Mesendoderm (in vitro differentiated cells): ENCODE results near the gene SPOCK1. TPM values are rescaled to one million over a fixed set of nuclear protein-coding genes. Genes with fewer than 3 reads are reported as not detected.
"Not testable (repeated sequence)": the region's sequence is repeated elsewhere in the genome, so short reads cannot be mapped to it uniquely, and the experiment has no call there.

Experiments
- DNase-seq: peaks from one replicate; pipeline ENCODE4 v3.0.0; 2013
- H2AK5ac ChIP-seq: 2 replicates; pipeline ENCODE4 v1.6.1; 2013; ENCODE audit warnings: low read length, inconsistent platforms
- H2BK120ac ChIP-seq: 2 replicates; pipeline ENCODE4 v1.6.1; 2013; ENCODE audit warnings: low read depth, mild to moderate bottlenecking, low read length, moderate library complexity, mixed read lengths
- H2BK15ac ChIP-seq: replicated peaks from 2 replicates; pipeline ENCODE4 v1.6.1; 2013; ENCODE audit warnings: low read depth, mild to moderate bottlenecking, moderate library complexity
- H2BK5ac ChIP-seq: 2 replicates; pipeline ENCODE4 v1.6.1; 2013; ENCODE audit warnings: low read length, inconsistent platforms
- H3K18ac ChIP-seq: 2 replicates; pipeline ENCODE4 v1.6.1; 2013; ENCODE audit warnings: mild to moderate bottlenecking, low read length, mixed read lengths
- H3K23ac ChIP-seq: one replicate; pipeline ENCODE4 v1.6.1; 2013; ENCODE audit warnings: low read length
- H3K27ac ChIP-seq: 2 replicates; pipeline ENCODE4 v1.5.1; 2013; ENCODE audit warnings: low read depth, mild to moderate bottlenecking, inconsistent platforms, low read length, moderate library complexity
- H3K27me3 ChIP-seq: 2 replicates; pipeline ENCODE4 v1.6.1; 2013; ENCODE audit warnings: low read length, control low read depth, mild to moderate bottlenecking, inconsistent platforms; ENCODE audit not compliant: insufficient read depth, poor library complexity
- H3K36me3 ChIP-seq: 2 replicates; pipeline ENCODE4 v1.6.1; 2013; ENCODE audit warnings: low read length, inconsistent platforms; ENCODE audit not compliant: control insufficient read depth, insufficient read depth
- H3K4ac ChIP-seq: one replicate; pipeline ENCODE4 v1.6.1; 2013; ENCODE audit warnings: low read depth, mild to moderate bottlenecking, low read length, moderate library complexity
- H3K4me1 ChIP-seq: 2 replicates; pipeline ENCODE4 v1.6.1; 2013; ENCODE audit warnings: low read depth, low read length, inconsistent platforms; ENCODE audit not compliant: control insufficient read depth
- H3K4me2 ChIP-seq: 2 replicates; pipeline ENCODE4 v1.6.1; 2013; ENCODE audit warnings: low read length
- H3K4me3 ChIP-seq: 2 replicates; pipeline ENCODE4 v1.5.1; 2013; ENCODE audit warnings: mild to moderate bottlenecking, low read length
- H3K56ac ChIP-seq: one replicate; pipeline ENCODE4 v1.6.1; 2013; ENCODE audit warnings: low read length
- H3K79me1 ChIP-seq: 2 replicates; pipeline ENCODE4 v1.6.1; 2013; ENCODE audit warnings: low read length, inconsistent platforms
- H3K79me2 ChIP-seq: 2 replicates; pipeline ENCODE4 v1.6.1; 2013; ENCODE audit warnings: mild to moderate bottlenecking, low read length; ENCODE audit not compliant: control insufficient read depth, insufficient read depth
- H3K9ac ChIP-seq: 2 replicates; pipeline ENCODE4 v1.6.1; 2013; ENCODE audit warnings: low read length, inconsistent platforms
- H4K5ac ChIP-seq: one replicate; pipeline ENCODE4 v1.6.1; 2013; ENCODE audit warnings: low read length
- H4K8ac ChIP-seq: one replicate; pipeline ENCODE4 v1.6.1; 2013; ENCODE audit warnings: low read depth, mild to moderate bottlenecking, control low read depth, low read length, moderate library complexity
- WGBS: extraction: QIAGEN DNeasy Blood & Tissue Kit; methylation state at CpG from one replicate; pipeline ENCODE4 v1.1.7; 2013; ENCODE audit warnings: low lambda C conversion rate, missing lambda C conversion rate; ENCODE audit not compliant: insufficient coverage; ENCODE audit errors: extremely low coverage; 5-methylcytosine and 5-hydroxymethylcytosine counted together
- polyA plus RNA-seq, 2 experiments: library from polyadenylated mRNA; stranded (reverse); fragments of 200-250 nt; gene quantifications; one replicate each; pipeline ENCODE4 v1.2.3, GENCODE V29; 2013

Gene SPOCK1
- polyA plus RNA-seq (2013, experiment 1 of 2) = 3.8 TPM
- polyA plus RNA-seq (2013, experiment 2 of 2) = 3.8 TPM

DNA sequence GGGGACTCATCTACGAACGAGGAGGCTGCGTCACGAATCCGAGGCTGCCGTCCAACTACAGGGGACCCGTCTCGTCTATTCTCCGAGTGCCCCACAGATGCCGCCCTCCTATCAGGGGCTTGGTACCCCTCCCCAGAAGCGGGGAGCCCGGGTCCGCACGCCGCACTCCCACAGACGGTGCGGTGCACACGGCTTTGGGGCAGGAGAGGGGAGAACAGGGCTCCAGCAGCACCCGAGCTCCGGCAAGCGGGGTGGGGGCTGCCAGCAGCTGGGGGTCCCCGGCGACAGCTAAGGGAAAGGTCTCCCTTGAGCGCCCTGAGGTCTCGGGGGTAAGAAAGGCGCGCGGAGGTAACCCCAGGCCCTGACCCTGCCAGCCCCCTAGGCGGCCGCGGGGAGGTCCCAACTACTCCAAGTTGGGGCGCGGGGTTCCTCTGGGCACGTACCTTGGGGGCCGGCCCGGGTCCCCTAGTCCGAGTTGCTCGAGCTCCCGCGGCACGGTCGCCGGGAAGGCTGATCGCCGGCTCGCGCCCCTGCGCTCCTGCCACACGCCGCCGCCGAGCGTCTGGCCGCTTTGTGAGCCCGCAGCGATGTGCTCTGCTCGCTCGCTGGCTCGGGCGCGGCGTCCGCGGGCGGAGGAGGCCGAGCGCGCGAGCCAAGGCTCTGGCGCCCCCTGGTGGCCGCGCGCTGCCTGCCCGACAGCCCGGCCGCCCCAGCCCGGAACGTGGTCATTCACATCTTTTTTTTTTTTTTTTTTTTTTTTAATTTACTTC lies at the start of gene SPOCK1:
Gene SPOCK1, minus strand, starts transcription at position 591 of the 770 bp plus-strand sequence.
- no peak within 1 kb of the TSS for H3K27ac ChIP-seq
- H4K8ac ChIP-seq = no peak within 1 kb of the TSS
- H3K79me1 ChIP-seq = no peaks in the 10 kb centered on the region
- no peak within 1 kb of the TSS for H2BK120ac ChIP-seq
- WGBS = no CpG with 5 or more reads among the region's 78 CpGs
- H3K4ac ChIP-seq = no peak within 1 kb of the TSS
- H3K23ac ChIP-seq = no peak within 1 kb of the TSS
- peaks cover 12% of the 10 kb centered on the region for H3K27me3 ChIP-seq
- H2BK15ac ChIP-seq = no peak within 1 kb of the TSS
- peak within 1 kb of the TSS; percentile 22 for H3K9ac ChIP-seq
- no peaks in the 10 kb centered on the region for H3K36me3 ChIP-seq
- H3K56ac ChIP-seq = peak within 1 kb of the TSS; percentile 25
- no peak within 1 kb of the TSS for H2AK5ac ChIP-seq
- H3K79me2 ChIP-seq = no peaks in the 10 kb centered on the region
- no peaks in the 10 kb centered on the region for H3K4me1 ChIP-seq
- H3K4me2 ChIP-seq = peak within 1 kb of the TSS; percentile 81
- H2BK5ac ChIP-seq = no peak within 1 kb of the TSS
- no peak within 1 kb of the TSS for H3K18ac ChIP-seq
- no peak within 1 kb of the TSS for H4K5ac ChIP-seq
- H3K4me3 ChIP-seq = peak within 1 kb of the TSS; percentile 30
- peak; percentile 83 for DNase-seq

DNA sequence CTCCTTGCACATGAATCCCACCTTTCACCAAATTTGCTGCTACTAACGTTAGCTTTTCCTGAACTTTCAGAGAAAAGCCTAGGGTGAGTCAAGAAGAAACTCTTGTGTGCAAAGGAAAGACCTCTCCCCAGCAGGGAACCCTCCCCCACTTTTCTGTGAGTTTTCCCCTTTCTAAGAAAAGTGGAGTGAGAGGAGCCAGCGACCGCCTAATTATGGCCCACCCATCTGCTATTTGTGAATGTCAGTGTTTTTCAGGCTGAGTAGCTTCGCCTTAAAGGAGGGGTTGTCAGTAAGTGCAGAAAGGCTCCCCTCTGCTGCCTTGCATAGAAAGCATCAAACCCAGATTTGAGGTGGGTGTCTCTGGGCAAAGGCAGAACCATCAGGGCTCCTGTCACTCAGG lies 46.8 kb upstream of the SPOCK1 start:
- no peak overlapping the region for H3K4me3 ChIP-seq
- no peak overlapping the region for H4K8ac ChIP-seq
- H2BK5ac ChIP-seq = no peak overlapping the region
- no CpG with 5 or more reads among the region's 4 CpGs for WGBS
- no peak for DNase-seq
- H3K18ac ChIP-seq = no peak overlapping the region
- H4K5ac ChIP-seq = no peak overlapping the region
- no peak overlapping the region for H3K56ac ChIP-seq
- no peak overlapping the region for H3K27ac ChIP-seq
- H3K79me2 ChIP-seq = no peaks in the 10 kb centered on the region
- no peak overlapping the region for H3K9ac ChIP-seq
- H3K23ac ChIP-seq = no peak overlapping the region
- H3K4ac ChIP-seq = no peak overlapping the region
- no peaks in the 10 kb centered on the region for H3K27me3 ChIP-seq
- no peaks in the 10 kb centered on the region for H3K4me1 ChIP-seq
- H3K36me3 ChIP-seq = no peaks in the 10 kb centered on the region
- no peak overlapping the region for H2BK15ac ChIP-seq
- no peak overlapping the region for H2BK120ac ChIP-seq
- no peaks in the 10 kb centered on the region for H3K79me1 ChIP-seq
- no peak overlapping the region for H3K4me2 ChIP-seq
- H2AK5ac ChIP-seq = no peak overlapping the region

DNA sequence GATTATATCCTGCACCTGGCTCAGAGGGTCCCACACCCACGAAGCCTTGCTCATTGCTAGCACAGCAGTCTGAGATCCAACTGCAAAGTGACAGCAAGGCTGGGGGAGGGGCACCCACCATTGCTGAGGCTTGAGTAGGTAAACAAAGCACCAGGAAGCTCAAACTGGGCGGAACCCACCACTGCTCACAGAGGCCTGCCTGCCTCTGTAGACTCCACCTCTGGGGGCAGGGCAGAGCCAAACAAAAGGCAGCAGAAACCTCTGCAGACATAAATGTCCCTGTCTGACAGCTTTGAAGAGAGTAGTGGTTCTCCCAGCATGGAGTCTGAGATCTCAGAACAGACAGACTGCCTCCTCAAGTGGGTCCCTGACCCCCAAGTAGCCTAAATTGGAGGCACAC lies 36.3 kb upstream of the SPOCK1 start:
- WGBS = no CpG with 5 or more reads among the region's 2 CpGs
- H2BK5ac ChIP-seq, H3K4me2 ChIP-seq, H3K4me1 ChIP-seq, DNase-seq, H2BK15ac ChIP-seq, H2AK5ac ChIP-seq, H3K9ac ChIP-seq, H3K56ac ChIP-seq, H3K23ac ChIP-seq, H4K8ac ChIP-seq, H3K4me3 ChIP-seq, H3K27me3 ChIP-seq, H2BK120ac ChIP-seq, H3K4ac ChIP-seq, H4K5ac ChIP-seq, H3K36me3 ChIP-seq, H3K27ac ChIP-seq, H3K18ac ChIP-seq, H3K79me1 ChIP-seq, H3K79me2 ChIP-seq: not testable (repeated sequence)

DNA sequence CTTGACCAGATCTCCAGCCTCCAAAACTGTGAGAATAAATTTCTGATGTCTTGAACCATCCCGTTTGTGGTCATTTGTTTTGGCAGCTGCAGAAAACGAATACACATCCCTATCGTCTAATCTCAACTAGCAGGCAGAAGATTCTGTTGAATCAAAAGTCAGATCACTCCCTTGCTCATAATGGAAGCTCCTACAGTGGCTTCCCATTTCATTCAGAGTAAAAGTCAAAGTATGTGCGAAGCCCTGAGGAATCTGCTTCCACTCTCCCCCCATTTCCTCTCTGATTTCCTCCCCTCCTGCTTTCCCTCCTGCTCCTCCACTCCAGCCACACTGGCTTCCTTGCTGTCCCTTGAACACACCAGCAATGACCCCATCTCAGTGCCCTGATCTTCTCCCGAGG lies 34.8 kb upstream of the SPOCK1 start:
- Histone ChIP-seq H2BK15ac (no peak overlapping the region), H2AK5ac (no peak overlapping the region), H2BK120ac (no peak overlapping the region), H2BK5ac (no peak overlapping the region), H3K27ac (no peak overlapping the region), H3K79me2 (no peaks in the 10 kb centered on the region), H3K4me3 (no peak overlapping the region), H3K56ac (no peak overlapping the region), H4K8ac (no peak overlapping the region), H3K79me1 (no peaks in the 10 kb centered on the region), H3K9ac (no peak overlapping the region), H3K4me1 (no peaks in the 10 kb centered on the region), H3K27me3 (no peaks in the 10 kb centered on the region), H3K18ac (no peak overlapping the region), H3K4ac (no peak overlapping the region), H3K23ac (no peak overlapping the region), H3K36me3 (no peaks in the 10 kb centered on the region), H4K5ac (no peak overlapping the region), H3K4me2 (no peak overlapping the region)
- no peak for DNase-seq
- WGBS = no CpG with 5 or more reads among the region's 5 CpGs

DNA sequence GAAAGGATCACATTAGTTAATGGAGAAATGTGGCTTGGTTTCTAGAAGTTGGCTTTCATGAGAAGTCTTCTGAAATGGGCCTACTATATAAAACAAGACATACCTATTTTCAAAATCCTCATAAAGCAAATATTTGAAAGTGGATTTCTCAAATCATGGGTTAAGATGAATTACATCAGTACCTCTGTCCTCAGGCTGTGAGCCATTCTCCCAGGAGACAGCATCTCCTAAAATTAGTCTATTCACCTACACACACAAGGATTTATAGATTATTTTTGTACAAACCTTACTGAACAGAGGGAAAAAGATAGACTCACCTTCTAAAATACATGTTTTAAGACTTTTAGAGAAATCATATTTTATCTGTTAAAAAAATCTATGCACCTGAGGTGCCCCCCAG lies 32.1 kb upstream of the SPOCK1 start:
- no peak overlapping the region for H2BK15ac ChIP-seq
- H2AK5ac ChIP-seq = no peak overlapping the region
- H3K9ac ChIP-seq = no peak overlapping the region
- no peaks in the 10 kb centered on the region for H3K36me3 ChIP-seq
- no peaks in the 10 kb centered on the region for H3K79me2 ChIP-seq
- H3K4me3 ChIP-seq = no peak overlapping the region
- no peak overlapping the region for H3K27ac ChIP-seq
- H3K56ac ChIP-seq = no peak overlapping the region
- H3K4me2 ChIP-seq = no peak overlapping the region
- no peaks in the 10 kb centered on the region for H3K79me1 ChIP-seq
- no peaks in the 10 kb centered on the region for H3K27me3 ChIP-seq
- H4K5ac ChIP-seq = no peak overlapping the region
- no peak overlapping the region for H4K8ac ChIP-seq
- no peak overlapping the region for H3K4ac ChIP-seq
- no peak overlapping the region for H2BK120ac ChIP-seq
- no peak overlapping the region for H2BK5ac ChIP-seq
- no peak for DNase-seq
- H3K23ac ChIP-seq = no peak overlapping the region
- no peaks in the 10 kb centered on the region for H3K4me1 ChIP-seq
- H3K18ac ChIP-seq = no peak overlapping the region

DNA sequence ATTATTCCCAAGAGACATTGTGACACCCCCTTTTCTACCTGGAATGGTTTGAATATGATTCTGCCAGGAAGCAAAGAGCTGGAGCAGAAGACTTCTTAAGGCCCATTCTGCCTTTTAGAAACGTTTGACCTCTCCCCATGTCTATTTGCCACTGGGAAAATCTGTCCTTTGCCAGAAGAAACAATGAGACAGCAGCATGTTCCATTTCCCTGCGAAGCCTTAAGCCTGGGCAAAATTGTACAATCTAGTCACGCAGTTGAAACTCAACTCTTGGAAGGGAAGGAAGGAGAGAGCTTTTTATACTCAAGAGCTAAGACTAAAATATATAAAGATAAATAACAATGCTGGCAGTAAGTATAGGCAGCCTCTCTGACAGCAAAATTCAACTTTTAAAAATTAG lies 22.1 kb upstream of the SPOCK1 start:
- no peak overlapping the region for H2AK5ac ChIP-seq
- no peak overlapping the region for H3K27ac ChIP-seq
- no peak for DNase-seq
- no peak overlapping the region for H3K4me3 ChIP-seq
- no peak overlapping the region for H3K23ac ChIP-seq
- H3K27me3 ChIP-seq = no peaks in the 10 kb centered on the region
- no peak overlapping the region for H3K4ac ChIP-seq
- no peak overlapping the region for H2BK15ac ChIP-seq
- no CpG with 5 or more reads among the region's 3 CpGs for WGBS
- no peaks in the 10 kb centered on the region for H3K4me1 ChIP-seq
- no peak overlapping the region for H4K5ac ChIP-seq
- H3K9ac ChIP-seq = no peak overlapping the region
- H2BK5ac ChIP-seq = no peak overlapping the region
- H4K8ac ChIP-seq = no peak overlapping the region
- H3K4me2 ChIP-seq = no peak overlapping the region
- H3K79me1 ChIP-seq = no peaks in the 10 kb centered on the region
- H3K36me3 ChIP-seq = no peaks in the 10 kb centered on the region
- H3K79me2 ChIP-seq = no peaks in the 10 kb centered on the region
- H3K18ac ChIP-seq = no peak overlapping the region
- H2BK120ac ChIP-seq = no peak overlapping the region
- no peak overlapping the region for H3K56ac ChIP-seq
